CD4-positive, alpha-beta memory T cell (primary cell): ENCODE results near the gene MAML2. TPM values are rescaled to one million over a fixed set of nuclear protein-coding genes. Genes with fewer than 3 reads are reported as not detected.

Experiments
- CTCF ChIA-PET: fragments of 350-600 bp; sonication (Branson Sonifier 250); formaldehyde crosslinking; loops from one replicate; lab custom pipeline; 2021; ENCODE audit warnings: inconsistent platforms; ENCODE audit not compliant: partially characterized antibody; lab: Charles Lee
- POLR2A ChIA-PET: fragments of 350-600 bp; sonication (Branson Sonifier 250); formaldehyde crosslinking; loops from one replicate; lab custom pipeline; 2021; ENCODE audit not compliant: partially characterized antibody; lab: Charles Lee
- DNase-seq, 5 donors: peaks; one replicate each; pipeline versions ENCODE4 v3.0.0 to v3.0.0-alpha.2; 2020 to 2022; ENCODE audit warnings: mixed read lengths in 1 of 5
- H3K27ac ChIP-seq: one replicate; pipeline ENCODE4 v1.7.0; 2013; ENCODE audit warnings: low read depth, low read length
- H3K27me3 ChIP-seq: 2 replicates; pipeline ENCODE4 v1.7.0; 2013; ENCODE audit warnings: mild to moderate bottlenecking, low read length, moderate library complexity; ENCODE audit not compliant: insufficient read depth
- H3K36me3 ChIP-seq: 2 replicates; pipeline ENCODE4 v1.7.0; 2013; ENCODE audit warnings: mild to moderate bottlenecking, low read length, moderate library complexity; ENCODE audit not compliant: insufficient read depth
- H3K4me1 ChIP-seq: 2 replicates; pipeline ENCODE4 v1.7.0; 2013; ENCODE audit warnings: mild to moderate bottlenecking, low read length, moderate library complexity; ENCODE audit not compliant: insufficient read depth
- H3K4me3 ChIP-seq, 2 donors: one replicate each; pipeline ENCODE4 v1.7.0; 2013; ENCODE audit warnings: low read length in 2 of 2, mild to moderate bottlenecking in 1 of 2
- H3K9me3 ChIP-seq, 2 donors: one replicate each; pipeline ENCODE4 v1.7.0; 2013; ENCODE audit warnings: low read length in 2 of 2, control low read depth in 1 of 2; ENCODE audit not compliant: control insufficient read depth in 1 of 2
- H3K27ac Mint-ChIP-seq, 7 donors: one replicate each; pipeline ENCODE4 v1.8.0; 2020 to 2021; ENCODE audit warnings: mixed read lengths in 7 of 7, mild to moderate bottlenecking in 6 of 7, inconsistent platforms in 3 of 7, moderate library complexity in 3 of 7
- H3K27me3 Mint-ChIP-seq, 2 donors: one replicate each; pipeline ENCODE4 v1.8.0; 2020 to 2021; ENCODE audit warnings: mixed read lengths in 2 of 2
- H3K36me3 Mint-ChIP-seq, 2 donors: one replicate each; pipeline ENCODE4 v1.8.0; 2020 to 2021; ENCODE audit warnings: mixed read lengths in 2 of 2, inconsistent platforms in 1 of 2, mild to moderate bottlenecking in 1 of 2
- H3K4me1 Mint-ChIP-seq, 4 donors: one replicate each; pipeline ENCODE4 v1.8.0; 2020 to 2021; ENCODE audit warnings: mixed read lengths in 4 of 4, mild to moderate bottlenecking in 1 of 4
- H3K4me3 Mint-ChIP-seq, 8 donors: one replicate each; pipeline ENCODE4 v1.8.0; 2020 to 2021; ENCODE audit warnings: mixed read lengths in 8 of 8, mild to moderate bottlenecking in 7 of 8, moderate library complexity in 6 of 8, inconsistent platforms in 3 of 8
- H3K9me3 Mint-ChIP-seq, 8 donors: one replicate each; pipeline ENCODE4 v1.8.0; 2020 to 2021; ENCODE audit warnings: mixed read lengths in 8 of 8, mild to moderate bottlenecking in 5 of 8, inconsistent platforms in 3 of 8, moderate library complexity in 1 of 8
- intact Hi-C: fragments of 100-400 bp; cut with micrococcal nuclease; formaldehyde crosslinking; loops from one replicate; pipeline ENCODE4 v1.15.1; 2023
- polyA plus RNA-seq, 2 donors: library from polyadenylated mRNA; unstranded; fragments of 300-500 nt; fragmentation: Illumina TruSeq; gene quantifications; one replicate each; pipeline ENCODE4 v1.2.3, GENCODE V29; 2021
- total RNA-seq, 2 experiments: library from RNA; stranded (reverse); gene quantifications; one replicate each; pipeline ENCODE4 v1.2.3, GENCODE V29; 2021

The MAML2 gene
- total and polyA plus RNA-seq, 4 experiments from 2014 or later = 1.6 to 38.3 (median 25.5) TPM

- intact Hi-C loops = no loop called here
Observed at GRCh38 chr11:96178049-96178886, 164.7 kb downstream of the MAML2 start.

GRCh38 chr11:96177146-96177545, 165.8 kb downstream of the MAML2 start:
- intact Hi-C loops = no loop called here
- no peak overlapping the region for H3K4me3 Mint-ChIP-seq
- peaks cover 6% of the 10 kb centered on the region for H3K36me3 ChIP-seq
- H3K27me3 ChIP-seq = no peaks in the 10 kb centered on the region
- H3K4me1 ChIP-seq = peaks cover 24% of the 10 kb centered on the region
- H3K27me3 Mint-ChIP-seq = no peaks in the 10 kb centered on the region
- H3K4me1 Mint-ChIP-seq = peaks cover 36 to 77% (median 53%) of the 10 kb centered on the region in 4 donors
- H3K27ac ChIP-seq = no peak overlapping the region
- H3K9me3 ChIP-seq = no peaks in the 10 kb centered on the region
- H3K9me3 Mint-ChIP-seq = no peaks in the 10 kb centered on the region
- H3K36me3 Mint-ChIP-seq = peaks cover 28 to 31% of the 10 kb centered on the region in 2 donors
- DNase-seq = no peak
- peak overlapping the region in 3 of 7 donors; percentile 11 to 62 (median 25) for H3K27ac Mint-ChIP-seq
- POLR2A ChIA-PET = no interaction called here
- CTCF ChIA-PET = interaction anchor here (1.6 kb wide), 1 partner anchor 166 kb away, joined by 5 read pairs; the partner anchor contains the start of gene MAML2
- H3K4me3 ChIP-seq = no peak overlapping the region

More at GRCh38 chr11:96178049-96178886, 164.7 kb downstream of the MAML2 start:
- ChIA-PET POLR2A (no interaction called here), CTCF (interaction anchor here (0.9 kb wide), 1 partner anchor 165 kb away, joined by 3 read pairs; the partner anchor contains the start of gene MAML2)
- DNase-seq = no peak
- peaks cover 22 to 23% of the 10 kb centered on the region in 2 donors for H3K36me3 Mint-ChIP-seq
- no peak overlapping the region for H3K4me3 ChIP-seq
- no peaks in the 10 kb centered on the region for H3K27me3 Mint-ChIP-seq
- H3K9me3 Mint-ChIP-seq = no peaks in the 10 kb centered on the region
- no peaks in the 10 kb centered on the region for H3K9me3 ChIP-seq
- no peaks in the 10 kb centered on the region for H3K27me3 ChIP-seq
- peak overlapping the region in 2 of 8 donors; percentile 5 to 23 for H3K4me3 Mint-ChIP-seq
- no peak overlapping the region for H3K27ac ChIP-seq
- H3K4me1 ChIP-seq = peaks cover 20% of the 10 kb centered on the region
- peak overlapping the region in 4 of 7 donors; percentile 17 to 75 (median 44) for H3K27ac Mint-ChIP-seq
- peaks cover 6% of the 10 kb centered on the region for H3K36me3 ChIP-seq
- H3K4me1 Mint-ChIP-seq = peaks cover 31 to 70% (median 45%) of the 10 kb centered on the region in 4 donors

GRCh38 chr11:96173906-96174305, 169.1 kb downstream of the MAML2 start:
- intact Hi-C loops = no loop called here
- no peaks in the 10 kb centered on the region for H3K27me3 ChIP-seq
- peaks cover 0 to 1% (median 0%) of the 10 kb centered on the region in 8 donors for H3K9me3 Mint-ChIP-seq
- peak overlapping the region in 3 of 7 donors; percentile 2 to 46 (median 6) for H3K27ac Mint-ChIP-seq
- CTCF ChIA-PET = no interaction called here
- H3K27ac ChIP-seq = no peak overlapping the region
- H3K9me3 ChIP-seq = no peaks in the 10 kb centered on the region
- POLR2A ChIA-PET = interaction anchor here (0.8 to 0.9 kb wide), 2 partner anchors 38 to 169 kb away, joined by 3 read pairs; partner anchors contain the start of gene MAML2
- H3K4me1 Mint-ChIP-seq = peaks cover 35 to 71% (median 51%) of the 10 kb centered on the region in 4 donors
- H3K36me3 ChIP-seq = peaks cover 6% of the 10 kb centered on the region
- peaks cover 27% of the 10 kb centered on the region for H3K4me1 ChIP-seq
- H3K36me3 Mint-ChIP-seq = peaks cover 22 to 46% of the 10 kb centered on the region in 2 donors
- no peak for DNase-seq
- no peak overlapping the region for H3K4me3 ChIP-seq
- no peaks in the 10 kb centered on the region for H3K27me3 Mint-ChIP-seq
- H3K4me3 Mint-ChIP-seq = no peak overlapping the region

GRCh38 chr11:96173422-96173821, 169.6 kb downstream of the MAML2 start:
- DNase-seq = no peak
- Mint-ChIP-seq H3K4me3 (peak overlapping the region in 2 of 8 donors; percentile 16 to 49), H3K9me3 (peaks cover 0 to 1% (median 0%) of the 10 kb centered on the region in 8 donors), H3K4me1 (peaks cover 33 to 70% (median 48%) of the 10 kb centered on the region in 4 donors), H3K27ac (peak overlapping the region in 6 of 7 donors; percentile 4 to 89 (median 12)), H3K27me3 (no peaks in the 10 kb centered on the region), H3K36me3 (peaks cover 17 to 46% of the 10 kb centered on the region in 2 donors)
- H3K9me3 ChIP-seq = no peaks in the 10 kb centered on the region
- CTCF ChIA-PET = interaction anchor here (1.1 to 1.7 kb wide), 2 partner anchors 10 to 196 kb away, joined by 3 to 5 read pairs; no protein-coding TSS in a partner anchor
- POLR2A ChIA-PET = interaction anchor here (0.8 to 0.9 kb wide), 3 partner anchors 17 to 170 kb away, joined by 3 to 4 read pairs (median 3); partner anchors contain the start of gene MAML2
- peaks cover under 1% of the 10 kb centered on the region for H3K36me3 ChIP-seq
- H3K27me3 ChIP-seq = no peaks in the 10 kb centered on the region
- peaks cover 26% of the 10 kb centered on the region for H3K4me1 ChIP-seq
- no peak overlapping the region for H3K4me3 ChIP-seq
- intact Hi-C loops = no loop called here
- no peak overlapping the region for H3K27ac ChIP-seq

GRCh38 chr11:96172604-96173003, 170.4 kb downstream of the MAML2 start:
- no peaks in the 10 kb centered on the region for H3K9me3 ChIP-seq
- H3K4me1 Mint-ChIP-seq = peaks cover 29 to 72% (median 46%) of the 10 kb centered on the region in 4 donors
- peak overlapping the region in 5 of 7 donors; percentile 4 to 35 (median 6) for H3K27ac Mint-ChIP-seq
- no peak overlapping the region for H3K27ac ChIP-seq
- H3K4me3 Mint-ChIP-seq = no peak overlapping the region
- intact Hi-C loops = no loop called here
- CTCF ChIA-PET = interaction anchor here (0.7 to 1.7 kb wide), 3 partner anchors 10 to 196 kb away, joined by 3 to 5 read pairs (median 3); no protein-coding TSS in a partner anchor
- H3K4me3 ChIP-seq = no peak overlapping the region
- H3K4me1 ChIP-seq = peaks cover 26% of the 10 kb centered on the region
- H3K36me3 ChIP-seq = no peaks in the 10 kb centered on the region
- H3K36me3 Mint-ChIP-seq = peaks cover 15 to 45% of the 10 kb centered on the region in 2 donors
- no peaks in the 10 kb centered on the region for H3K27me3 ChIP-seq
- POLR2A ChIA-PET = interaction anchor here (0.8 to 1.0 kb wide), 2 partner anchors 16 to 71 kb away, joined by 3 to 4 read pairs; no protein-coding TSS in a partner anchor
- no peaks in the 10 kb centered on the region for H3K27me3 Mint-ChIP-seq
- DNase-seq = no peak
- H3K9me3 Mint-ChIP-seq = peaks cover 0 to 1% (median 0%) of the 10 kb centered on the region in 8 donors

- Mint-ChIP-seq H3K27ac (peak overlapping the region in 1 of 7 donors; percentile 47), H3K4me1 (peaks cover 41 to 80% (median 58%) of the 10 kb centered on the region in 4 donors), H3K27me3 (no peaks in the 10 kb centered on the region), H3K4me3 (no peak overlapping the region), H3K9me3 (peaks cover 0 to 1% (median 0%) of the 10 kb centered on the region in 8 donors), H3K36me3 (peaks cover 11 to 34% of the 10 kb centered on the region in 2 donors)
- no peaks in the 10 kb centered on the region for H3K27me3 ChIP-seq
- H3K4me1 ChIP-seq = peaks cover 39% of the 10 kb centered on the region
- intact Hi-C loops = no loop called here
- H3K9me3 ChIP-seq = no peaks in the 10 kb centered on the region
- DNase-seq = no peak
- CTCF ChIA-PET = interaction anchor here (1.3 kb wide), 1 partner anchor 72 kb away, joined by 3 read pairs; no protein-coding TSS in a partner anchor
- no peak overlapping the region for H3K4me3 ChIP-seq
- H3K27ac ChIP-seq = no peak overlapping the region
- H3K36me3 ChIP-seq = no peaks in the 10 kb centered on the region
- POLR2A ChIA-PET = no interaction called here
Observed at GRCh38 chr11:96169250-96169649, 173.7 kb downstream of the MAML2 start.
